Retinal pigment epithelial cell (primary cell): ENCODE data around the gene DNALI1.
A peak's percentile ranks its signal among the peaks of the same experiment; 100 is the strongest.

Experiments used
- DNase-seq: peaks from one replicate; pipeline ENCODE4 v3.0.0-alpha.2; 2010; ENCODE audit warnings: low read depth
- H3K4me3 ChIP-seq: 2 replicates; pipeline ENCODE4 v1.5.1; 2011; ENCODE audit warnings: mild to moderate bottlenecking, low read length, control low read depth, moderate library complexity
- TF ChIP-seq, protein P1 (sequence below): conservative IDR thresholded peaks from 2 replicates; pipeline ENCODE4 v1.5.1; 2011; ENCODE audit warnings: low read depth, low read length, control low read depth, inconsistent platforms

The DNALI1 gene

DNA sequence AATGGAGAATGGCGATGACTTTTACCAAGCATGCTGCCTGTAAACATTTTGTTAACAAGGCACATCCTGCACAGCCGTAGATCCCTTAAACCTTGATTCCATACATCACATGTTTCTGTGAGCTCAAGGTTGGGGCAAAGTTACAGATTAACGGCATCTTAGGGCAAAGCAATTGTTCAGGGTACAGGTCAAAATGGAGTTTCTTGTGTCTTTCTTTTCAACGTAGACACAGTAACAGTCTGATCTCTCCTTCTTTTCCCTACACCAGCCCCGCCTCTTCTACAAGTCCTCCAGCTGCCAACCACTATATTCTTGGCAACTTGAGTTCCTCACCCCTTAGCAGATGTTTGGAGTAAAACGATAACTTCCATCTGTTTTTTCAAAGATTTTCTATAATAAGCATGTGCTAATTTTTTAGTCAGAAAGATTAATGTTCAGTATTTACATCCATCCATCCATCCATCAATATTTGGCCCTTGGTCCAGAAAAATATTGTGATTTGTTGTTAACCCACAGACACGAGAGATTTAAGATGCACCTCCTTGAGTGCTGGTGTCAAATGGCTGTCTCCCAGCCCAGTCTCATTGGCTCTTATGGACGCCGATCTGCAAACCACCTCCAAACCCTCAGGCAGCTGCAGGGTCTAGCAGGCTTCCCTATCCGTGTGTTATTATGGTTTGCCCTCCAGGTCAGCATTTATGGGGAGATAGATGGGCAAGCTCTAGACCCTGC, 3.8 kb downstream of the DNALI1 start:
- TF ChIP-seq, protein P1, sequence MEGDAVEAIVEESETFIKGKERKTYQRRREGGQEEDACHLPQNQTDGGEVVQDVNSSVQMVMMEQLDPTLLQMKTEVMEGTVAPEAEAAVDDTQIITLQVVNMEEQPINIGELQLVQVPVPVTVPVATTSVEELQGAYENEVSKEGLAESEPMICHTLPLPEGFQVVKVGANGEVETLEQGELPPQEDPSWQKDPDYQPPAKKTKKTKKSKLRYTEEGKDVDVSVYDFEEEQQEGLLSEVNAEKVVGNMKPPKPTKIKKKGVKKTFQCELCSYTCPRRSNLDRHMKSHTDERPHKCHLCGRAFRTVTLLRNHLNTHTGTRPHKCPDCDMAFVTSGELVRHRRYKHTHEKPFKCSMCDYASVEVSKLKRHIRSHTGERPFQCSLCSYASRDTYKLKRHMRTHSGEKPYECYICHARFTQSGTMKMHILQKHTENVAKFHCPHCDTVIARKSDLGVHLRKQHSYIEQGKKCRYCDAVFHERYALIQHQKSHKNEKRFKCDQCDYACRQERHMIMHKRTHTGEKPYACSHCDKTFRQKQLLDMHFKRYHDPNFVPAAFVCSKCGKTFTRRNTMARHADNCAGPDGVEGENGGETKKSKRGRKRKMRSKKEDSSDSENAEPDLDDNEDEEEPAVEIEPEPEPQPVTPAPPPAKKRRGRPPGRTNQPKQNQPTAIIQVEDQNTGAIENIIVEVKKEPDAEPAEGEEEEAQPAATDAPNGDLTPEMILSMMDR: no peak
- DNase-seq: no peak
- no peak overlapping the region for H3K4me3 ChIP-seq

- TF ChIP-seq, protein P1: peak; percentile 57
- H3K4me3 ChIP-seq: no peak overlapping the region
- no peak for DNase-seq
Observed at GRCh38 chr1:37561133-37562132, 4.7 kb downstream of the DNALI1 start.

DNA sequence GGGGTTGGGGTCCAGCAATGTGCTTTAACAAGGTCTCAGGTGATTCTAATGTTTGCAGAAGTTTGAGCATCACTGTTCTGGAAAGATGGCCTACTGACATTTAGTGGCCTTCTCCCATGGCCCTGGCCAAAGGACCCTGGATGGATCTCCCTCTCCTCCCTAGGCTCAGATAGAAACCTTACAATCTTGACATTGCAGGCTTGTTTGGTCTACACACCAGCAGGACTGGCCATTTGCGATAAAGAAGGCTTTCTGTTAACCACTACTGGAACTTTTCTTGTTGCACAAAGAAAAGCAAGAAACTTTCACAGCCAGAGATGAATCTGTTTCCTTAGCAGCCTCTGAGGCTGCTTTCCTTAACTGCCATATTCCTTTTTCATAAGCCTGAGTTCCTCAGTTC, 6.2 kb downstream of the DNALI1 start:
- no peak for DNase-seq
- TF ChIP-seq, protein P1: no peak
- H3K4me3 ChIP-seq: no peak overlapping the region

DNA sequence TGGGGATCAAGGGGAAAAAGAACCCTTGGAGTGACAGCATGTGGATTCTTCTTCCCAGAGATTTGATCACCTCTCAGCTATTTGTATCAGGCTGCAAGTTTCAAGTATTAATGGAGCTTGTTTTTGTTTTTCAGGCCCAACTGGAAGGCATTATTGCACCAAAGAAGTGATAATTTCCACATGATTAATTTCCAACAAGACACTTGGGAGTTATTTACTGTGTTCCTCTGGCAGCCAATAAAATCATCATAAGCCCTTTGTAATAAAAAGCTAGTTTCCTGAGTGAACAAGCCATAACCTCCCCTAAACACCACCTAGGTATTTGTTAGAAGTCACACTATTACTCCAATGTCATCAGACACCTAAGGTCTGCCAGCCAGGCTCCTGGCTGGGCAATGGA, 8.2 kb downstream of the DNALI1 start:
- no peak for DNase-seq
- TF ChIP-seq, protein P1: no peak
- no peak overlapping the region for H3K4me3 ChIP-seq

DNA sequence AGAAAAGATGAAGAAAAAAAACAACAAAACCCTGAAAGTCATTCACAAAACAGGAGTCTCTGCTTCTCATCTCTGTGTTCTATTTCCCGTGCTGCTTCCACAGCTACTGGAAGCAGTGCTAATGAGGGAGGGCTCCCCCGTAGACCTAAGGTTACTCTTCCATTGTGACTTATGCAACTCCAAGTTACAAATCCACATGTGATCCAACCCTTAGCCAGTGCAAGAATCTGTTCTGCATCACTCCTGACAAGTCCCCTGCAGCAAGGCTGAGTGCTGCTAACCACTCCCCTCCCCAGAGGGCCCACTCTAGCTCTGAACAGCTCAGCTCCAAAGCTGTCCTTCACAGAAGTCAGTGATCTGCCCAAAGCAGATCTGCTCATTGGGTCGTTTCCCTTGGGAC, 10.3 kb downstream of the DNALI1 start:
- H3K4me3 ChIP-seq: no peak overlapping the region
- DNase-seq: no peak
- TF ChIP-seq, protein P1: no peak

DNA sequence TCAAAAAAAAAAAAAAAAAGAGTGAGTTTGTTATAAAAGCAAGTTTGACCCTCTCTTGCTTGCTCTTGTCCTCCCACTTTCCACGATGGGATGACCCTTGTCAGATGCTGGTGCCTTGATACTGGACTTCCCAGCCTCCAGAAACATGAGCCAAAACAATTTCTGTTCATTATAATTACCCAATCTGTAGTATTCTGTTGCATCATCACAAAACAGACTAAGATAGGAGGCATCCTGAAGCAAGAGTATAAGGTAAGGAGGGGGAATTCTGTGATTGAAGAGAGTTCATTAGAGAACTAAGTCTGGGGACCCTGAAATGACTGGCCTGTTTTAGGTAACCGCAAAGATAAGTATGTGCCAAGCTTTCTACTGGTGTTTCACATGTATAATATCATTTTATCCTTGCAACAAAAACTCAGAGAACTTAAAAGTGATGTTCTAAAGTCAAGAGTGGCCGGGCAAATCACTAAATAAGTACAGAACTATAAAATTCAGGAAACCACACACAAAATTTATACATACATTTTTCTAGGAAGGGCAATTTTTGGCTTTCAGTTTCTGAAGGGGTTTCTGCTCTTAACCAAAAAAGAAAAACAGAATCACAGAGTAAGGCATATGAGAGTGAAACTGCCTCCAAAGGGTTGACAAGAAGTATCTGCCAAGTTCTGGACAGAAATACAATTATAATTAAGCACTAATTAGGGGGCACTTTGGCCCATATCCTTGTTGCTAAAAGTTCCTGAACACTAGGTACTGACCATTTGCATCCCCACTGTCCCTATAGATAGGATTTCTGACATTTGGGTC, 14.0 kb downstream of the DNALI1 start:
- no peak for DNase-seq
- H3K4me3 ChIP-seq: no peak overlapping the region
- TF ChIP-seq, protein P1: no peak
